ENCODE data around the gene SDCCAG8. TPM values are rescaled to one million over a fixed set of nuclear protein-coding genes. Genes with fewer than 3 reads are reported as not detected.

Gene SDCCAG8
- total RNA-seq, 2 donors from 2014 or later: 23.2 to 91.0 TPM

- Histone ChIP-seq H3K27me3 (replicated peaks; ENCODE audit: insufficient read depth) (no peaks in the 10 kb centered on the region), H3K4me3 (no peak overlapping the region), H3K4me1 (ENCODE audit: control insufficient read depth in 1 of 2, low read depth in 2 of 2) (peaks cover 12 to 37% of the 10 kb centered on the region in 2 donors), H3K36me3 (peaks cover 7% of the 10 kb centered on the region), H3K9me3 (no peaks in the 10 kb centered on the region), H3K27ac (no peak overlapping the region)
- TF ChIP-seq CTCF (IDR thresholded peaks at IDR 0.05): no peak
- DNase-seq (ENCODE audit: low spot score) (no peak), ATAC-seq (ENCODE audit: insufficient number of reproducible peaks, low FRiP score, low read depth) (no peak)
These were observed 16.6 kb downstream of the SDCCAG8 start for GRCh38 chr1:243272401-243272800.

- ATAC-seq (ENCODE audit: insufficient number of reproducible peaks, low FRiP score, low read depth) (no peak), DNase-seq (ENCODE audit: low spot score) (no peak)
- Histone ChIP-seq H3K27ac (no peak overlapping the region), H3K4me3 (no peak overlapping the region), H3K36me3 (peaks cover 7% of the 10 kb centered on the region), H3K27me3 (replicated peaks; ENCODE audit: insufficient read depth) (no peaks in the 10 kb centered on the region), H3K4me1 (ENCODE audit: control insufficient read depth in 1 of 2, low read depth in 2 of 2) (peaks cover 12 to 26% of the 10 kb centered on the region in 2 donors), H3K9me3 (no peaks in the 10 kb centered on the region)
- no peak for TF ChIP-seq CTCF (IDR thresholded peaks at IDR 0.05)
These were observed 17.7 kb downstream of the SDCCAG8 start for GRCh38 chr1:243273506-243273905.

- ATAC-seq (ENCODE audit: insufficient number of reproducible peaks, low FRiP score, low read depth): no peak
- Histone ChIP-seq H3K27ac (no peak overlapping the region), H3K36me3 (peaks cover 7% of the 10 kb centered on the region), H3K4me3 (no peak overlapping the region), H3K9me3 (no peaks in the 10 kb centered on the region), H3K27me3 (replicated peaks; ENCODE audit: insufficient read depth) (no peaks in the 10 kb centered on the region), H3K4me1 (ENCODE audit: control insufficient read depth in 1 of 2, low read depth in 2 of 2) (peaks cover 8 to 21% of the 10 kb centered on the region in 2 donors)
- TF ChIP-seq CTCF (IDR thresholded peaks at IDR 0.05): no peak
- no peak for DNase-seq (ENCODE audit: low spot score)
These were observed 18.1 kb downstream of the SDCCAG8 start for GRCh38 chr1:243273945-243274344.

- DNase-seq (ENCODE audit: low spot score) (no peak), ATAC-seq (ENCODE audit: insufficient number of reproducible peaks, low FRiP score, low read depth) (no peak)
- H3K36me3 ChIP-seq: peaks cover 7% of the 10 kb centered on the region
- H3K27ac ChIP-seq: no peak overlapping the region
- peaks cover under 1 to 7% of the 10 kb centered on the region in 2 donors for H3K4me1 ChIP-seq (ENCODE audit: control insufficient read depth in 1 of 2, low read depth in 2 of 2)
- no peaks in the 10 kb centered on the region for H3K27me3 ChIP-seq (replicated peaks; ENCODE audit: insufficient read depth)
- H3K4me3 ChIP-seq: no peak overlapping the region
- H3K9me3 ChIP-seq: no peaks in the 10 kb centered on the region
- TF ChIP-seq CTCF (IDR thresholded peaks at IDR 0.05): no peak
These were observed 19.5 kb downstream of the SDCCAG8 start for GRCh38 chr1:243275316-243275715.

GRCh38 chr1:243280571-243281129 is 24.8 kb downstream of the SDCCAG8 start:
- Histone ChIP-seq H3K27me3 (replicated peaks; ENCODE audit: insufficient read depth) (no peaks in the 10 kb centered on the region), H3K36me3 (peaks cover 4% of the 10 kb centered on the region), H3K4me3 (no peak overlapping the region), H3K9me3 (no peaks in the 10 kb centered on the region), H3K4me1 (ENCODE audit: control insufficient read depth in 1 of 2, low read depth in 2 of 2) (peaks cover 3 to 13% of the 10 kb centered on the region in 2 donors), H3K27ac (no peak overlapping the region)
- ATAC-seq (ENCODE audit: insufficient number of reproducible peaks, low FRiP score, low read depth) (no peak), DNase-seq (ENCODE audit: low spot score) (no peak)
- no peak for TF ChIP-seq CTCF (IDR thresholded peaks at IDR 0.05)

Measured in thoracic aorta (tissue), 2 donors.